IMR-90 (cell line): ENCODE results near the gene DCAF16. TPM values are rescaled to one million over a fixed set of nuclear protein-coding genes. Genes with fewer than 3 reads are reported as not detected.
"Not testable (repeated sequence)": the region's sequence is repeated elsewhere in the genome, so short reads cannot be mapped to it uniquely, and the experiment has no call there.

ENCODE experiments used
- ATAC-seq: fragments of 200-7000 bp; cut with Tn5 transposase; 2 replicates; pipeline ENCODE4 v1.9.1; 2020; ENCODE audit warnings: low read depth, mild to moderate bottlenecking, moderate library complexity
- BruUV-seq: library from RNA; stranded (reverse); fragments of 400-500 nt; replicated peaks from 2 replicates; lab custom pipeline; 2021; lab: Mats Ljungman, UMichigan
- CTCF ChIA-PET: fragments of 300-600 bp; formaldehyde crosslinking; extraction: SDS; loops from one replicate; lab custom pipeline; 2021; ENCODE audit warnings: antibody characterized with exemption; lab: Yijun Ruan, JAX
- POLR2A ChIA-PET: fragments of 300-600 bp; sonication (Branson Sonifier 250); formaldehyde crosslinking; loops from one replicate; lab custom pipeline; 2022; ENCODE audit warnings: antibody characterized with exemption; ENCODE audit not compliant: unreplicated experiment; lab: Charles Lee
- DNase-seq: peaks from one replicate; pipeline ENCODE4 v3.0.0; 2013
- H2AFZ ChIP-seq: replicated peaks from 2 replicates; pipeline ENCODE3; 2013; ENCODE audit warnings: low read length, mild to moderate bottlenecking; ENCODE audit not compliant: poor library complexity
- H2AK5ac ChIP-seq: 2 replicates; pipeline ENCODE4 v1.6.1; 2013; ENCODE audit warnings: low read depth, low read length, inconsistent platforms
- H2AK9ac ChIP-seq: replicated peaks from 2 replicates; pipeline ENCODE3; 2013; ENCODE audit warnings: mild to moderate bottlenecking, low read depth, low read length, moderate library complexity; ENCODE audit not compliant: poor library complexity
- H2BK120ac ChIP-seq: 2 replicates; pipeline ENCODE4 v1.6.1; 2013; ENCODE audit warnings: low read depth, low read length, inconsistent platforms
- H2BK15ac ChIP-seq: 3 replicates; pipeline ENCODE4 v1.6.1; 2013; ENCODE audit warnings: low read depth, low read length, inconsistent platforms
- H2BK20ac ChIP-seq: 2 replicates; pipeline ENCODE4 v1.6.1; 2013; ENCODE audit warnings: low read depth, mild to moderate bottlenecking, inconsistent platforms, low read length, moderate library complexity
- H2BK5ac ChIP-seq: 2 replicates; pipeline ENCODE4 v1.6.1; 2013; ENCODE audit warnings: mild to moderate bottlenecking, low read depth, low read length, inconsistent platforms; ENCODE audit not compliant: poor library complexity, severe bottlenecking
- H3K14ac ChIP-seq: replicated peaks from 2 replicates; pipeline ENCODE4 v1.6.1; 2013; ENCODE audit warnings: low read depth, low read length, inconsistent platforms
- H3K18ac ChIP-seq: 2 replicates; pipeline ENCODE4 v1.6.1; 2013; ENCODE audit warnings: low read depth, low read length, control low read depth
- H3K23ac ChIP-seq: 2 replicates; pipeline ENCODE4 v1.6.1; 2013; ENCODE audit warnings: low read depth, low read length, inconsistent platforms
- H3K27ac ChIP-seq: 2 replicates; pipeline ENCODE4 v1.5.1; 2013; ENCODE audit warnings: mild to moderate bottlenecking, control low read depth, low read length; ENCODE audit not compliant: insufficient read depth
- H3K27me3 ChIP-seq: 2 replicates; pipeline ENCODE4 v1.6.1; 2013; ENCODE audit warnings: low read length; ENCODE audit not compliant: control insufficient read depth, insufficient read depth
- H3K36me3 ChIP-seq: 2 replicates; pipeline ENCODE4 v1.6.1; 2013; ENCODE audit warnings: low read length, mixed read lengths; ENCODE audit not compliant: control insufficient read depth, insufficient read depth
- H3K4ac ChIP-seq: 2 replicates; pipeline ENCODE4 v1.6.1; 2013; ENCODE audit warnings: low read depth, low read length, inconsistent platforms
- H3K4me1 ChIP-seq: 2 replicates; pipeline ENCODE4 v1.6.1; 2013; ENCODE audit warnings: low read length, mixed read lengths; ENCODE audit not compliant: control insufficient read depth, insufficient read depth
- H3K4me2 ChIP-seq: 2 replicates; pipeline ENCODE4 v1.6.1; 2013; ENCODE audit warnings: low read depth, mild to moderate bottlenecking, control low read depth, low read length, moderate library complexity
- H3K4me3 ChIP-seq: 2 replicates; pipeline ENCODE4 v1.5.1; 2013; ENCODE audit warnings: low read depth, mild to moderate bottlenecking, control low read depth, low read length, moderate library complexity; ENCODE audit not compliant: insufficient read depth
- H3K56ac ChIP-seq: 2 replicates; pipeline ENCODE4 v1.6.1; 2013; ENCODE audit warnings: low read length, inconsistent platforms; ENCODE audit not compliant: insufficient read depth; ENCODE audit errors: extremely low read depth
- H3K79me1 ChIP-seq, 2 experiments: 2 replicates each; pipeline ENCODE4 v1.6.1; 2013; ENCODE audit warnings: low read length in 2 of 2, inconsistent platforms in 1 of 2, low read depth in 1 of 2
- H3K9ac ChIP-seq: 2 replicates; pipeline ENCODE4 v1.6.1; 2013; ENCODE audit warnings: low read depth, low read length, control low read depth
- H3K9me1 ChIP-seq: 2 replicates; pipeline ENCODE4 v1.6.1; 2013; ENCODE audit warnings: low read length, inconsistent platforms; ENCODE audit not compliant: insufficient read depth
- H3K9me3 ChIP-seq: 2 replicates; pipeline ENCODE4 v1.6.1; 2013; ENCODE audit warnings: low read length; ENCODE audit not compliant: control insufficient read depth, insufficient read depth
- H4K20me1 ChIP-seq: 2 replicates; pipeline ENCODE4 v1.6.1; 2013; ENCODE audit warnings: low read length, inconsistent platforms; ENCODE audit not compliant: insufficient read depth
- H4K5ac ChIP-seq: 2 replicates; pipeline ENCODE4 v1.6.1; 2013; ENCODE audit warnings: mild to moderate bottlenecking, low read depth, low read length, control low read depth
- H4K8ac ChIP-seq, 2 experiments: 2 replicates each; pipeline ENCODE4 v1.6.1; 2013; ENCODE audit warnings: low read depth in 2 of 2, low read length in 2 of 2, control low read depth in 1 of 2, inconsistent platforms in 1 of 2
- H4K91ac ChIP-seq: 2 replicates; pipeline ENCODE4 v1.6.1; 2013; ENCODE audit warnings: low read depth, low read length, inconsistent platforms; ENCODE audit not compliant: insufficient read depth
- BHLHE40 ChIP-seq: fragments of 150-350 bp; IDR thresholded peaks from 2 replicates; pipeline ENCODE4 v1.6.1; 2016; ENCODE audit warnings: mild to moderate bottlenecking, low read depth, low read length
- CEBPB ChIP-seq: IDR thresholded peaks from 2 replicates; pipeline ENCODE4 v1.6.1; 2012; ENCODE audit warnings: low read depth, low read length, improper control_type of control experiment
- FOS ChIP-seq: fragments of 150-350 bp; IDR thresholded peaks from 2 replicates; pipeline ENCODE4 v1.6.1; 2016; ENCODE audit warnings: low read depth, low read length
- MAFK ChIP-seq: IDR thresholded peaks from 2 replicates; pipeline ENCODE4 v1.6.1; 2012; ENCODE audit warnings: low read depth, low read length, improper control_type of control experiment
- RFX5 ChIP-seq: IDR thresholded peaks from 2 replicates; pipeline ENCODE4 v1.8.0; 2012; ENCODE audit warnings: low read depth, mild to moderate bottlenecking, low read length, moderate library complexity
- WGBS, 2 experiments: methylation state at CpG; one replicate each; pipeline versions ENCODE4 v1.1.5 to v1.1.7; 2013; ENCODE audit warnings: missing lambda C conversion rate in 2 of 2; ENCODE audit not compliant: insufficient read length in 1 of 2; ENCODE audit errors: extremely low coverage in 2 of 2; 5-methylcytosine and 5-hydroxymethylcytosine counted together
- dilution Hi-C: fragments of 300-500 bp; cut with HindIII; formaldehyde crosslinking; loops from one replicate; pipeline ENCODE4 v1.14.3; 2018; ENCODE audit warnings: low sequenced_read_pairs; ENCODE audit not compliant: unreplicated experiment
- in situ Hi-C: fragments of 300-500 bp; cut with MboI; formaldehyde crosslinking; loops from 3 replicates; pipeline ENCODE4 v1.14.3; 2019; ENCODE audit warnings: low sequenced_read_pairs, inconsistent platforms, mixed read lengths
- intact Hi-C: fragments of 100-400 bp; cut with micrococcal nuclease; formaldehyde crosslinking; loops from 2 replicates; pipeline ENCODE4 v1.10.0; 2022
- polyA plus RNA-seq, 3 experiments: library from polyadenylated mRNA; depleted of rRNA; stranded (reverse); fragments of >200 nt; gene quantifications; 2 replicates each; pipeline ENCODE4 v1.2.3, GENCODE V29; 2012; ENCODE audit warnings: low replicate concordance in 1 of 3
- total RNA-seq: library from RNA; depleted of rRNA; stranded (reverse); fragments of >200 nt; gene quantifications from 2 replicates; pipeline ENCODE4 v1.2.3, GENCODE V29; 2012

Gene DCAF16
- total and polyA plus RNA-seq, 2 of the 4 experiments (the other 2 are of a cell fraction), result 15.1 to 31.5 TPM

- POLR2A ChIA-PET, result no interaction called here
- Histone ChIP-seq H2BK120ac (no peak overlapping the region), H2AK9ac (no peak overlapping the region), H4K20me1 (no peaks in the 10 kb centered on the region), H3K4me1 (peaks cover 2% of the 10 kb centered on the region; the same call in 1 of the 2 replicates), H4K91ac (no peak overlapping the region), H2BK15ac (no peak overlapping the region), H2BK5ac (no peak overlapping the region), H3K9me3 (no peaks in the 10 kb centered on the region), H3K23ac (no peak overlapping the region), H3K79me1 (no peaks in the 10 kb centered on the region), H3K27ac (no peak overlapping the region), H3K9ac (no peak overlapping the region), H2AK5ac (no peak overlapping the region), H3K36me3 (no peaks in the 10 kb centered on the region), H3K4me2 (no peak overlapping the region), H3K4ac (no peak overlapping the region), H3K14ac (no peak overlapping the region), H4K5ac (no peak overlapping the region), H4K8ac (no peak overlapping the region), H2AFZ (no peak overlapping the region), H3K56ac (no peak overlapping the region), H3K27me3 (no peaks in the 10 kb centered on the region), H3K9me1 (no peaks in the 10 kb centered on the region), H3K4me3 (no peak overlapping the region), H2BK20ac (no peak overlapping the region), H3K18ac (no peak overlapping the region)
- BruUV-seq, result no TSS peak
- ATAC-seq (no peak), DNase-seq (no peak)
- CTCF ChIA-PET, result interaction anchor here (0.6 to 0.7 kb wide), 3 partner anchors 33 to 226 kb away, joined by 3 to 5 read pairs (median 4); no protein-coding TSS in a partner anchor
- no peak for TF ChIP-seq CEBPB
- TF ChIP-seq RFX5, result no peak
- TF ChIP-seq BHLHE40, result no peak
- no peak for TF ChIP-seq FOS
- peak; percentile 65 for TF ChIP-seq MAFK
- intact Hi-C loops, result no loop called here
- in situ Hi-C loops, result no loop called here
- dilution Hi-C loops, result no loop called here
Observed at GRCh38 chr4:17851959-17852358, 41.4 kb upstream of the DCAF16 start.

GRCh38 chr4:17850295-17850694, 39.7 kb upstream of the DCAF16 start:
- H3K56ac ChIP-seq, H2BK5ac ChIP-seq, H3K9ac ChIP-seq, H3K14ac ChIP-seq, dilution Hi-C loops, H3K9me3 ChIP-seq, H3K4ac ChIP-seq, DNase-seq, intact Hi-C loops, POLR2A ChIA-PET, H3K36me3 ChIP-seq, in situ Hi-C loops, CTCF ChIA-PET, H3K27ac ChIP-seq, H2BK15ac ChIP-seq, H2BK20ac ChIP-seq, BruUV-seq, H4K20me1 ChIP-seq, H3K18ac ChIP-seq, H4K8ac ChIP-seq, H3K4me1 ChIP-seq, H3K27me3 ChIP-seq, H3K79me1 ChIP-seq, H4K5ac ChIP-seq, H2AK9ac ChIP-seq, H3K4me2 ChIP-seq, H3K9me1 ChIP-seq, H3K4me3 ChIP-seq, H4K91ac ChIP-seq, ATAC-seq, H2AK5ac ChIP-seq, H2AFZ ChIP-seq, H3K23ac ChIP-seq, H2BK120ac ChIP-seq: not testable (repeated sequence)
- WGBS, 2 experiments, result no CpG with 5 or more reads among the region's 1 CpG
